IPS-18a (cell line): Measurements from ENCODE around the gene SLC17A7.

ENCODE experiments used
- H3K27ac ChIP-seq: one replicate; pipeline ENCODE4 v1.5.1; 2013; ENCODE audit warnings: low read length
- H3K27me3 ChIP-seq: one replicate; pipeline ENCODE4 v1.6.1; 2013; ENCODE audit warnings: mild to moderate bottlenecking, low read length; ENCODE audit not compliant: control insufficient read depth, insufficient read depth
- H3K36me3 ChIP-seq: one replicate; pipeline ENCODE4 v1.6.1; 2013; ENCODE audit warnings: low read depth, low read length; ENCODE audit not compliant: control insufficient read depth
- H3K4me1 ChIP-seq: one replicate; pipeline ENCODE4 v1.6.1; 2013; ENCODE audit warnings: low read depth, low read length; ENCODE audit not compliant: control insufficient read depth
- H3K4me3 ChIP-seq: one replicate; pipeline ENCODE4 v1.5.1; 2013; ENCODE audit warnings: low read length
- H3K9ac ChIP-seq: one replicate; pipeline ENCODE4 v1.6.1; 2013; ENCODE audit warnings: mild to moderate bottlenecking, low read length, moderate library complexity
- H3K9me3 ChIP-seq: one replicate; pipeline ENCODE4 v1.6.1; 2013; ENCODE audit warnings: low read depth, low read length; ENCODE audit not compliant: control insufficient read depth

Gene SLC17A7

GRCh38 chr19:49441960-49442350, 628 bp upstream of the SLC17A7 start:
- no peak overlapping the region for H3K27ac ChIP-seq
- H3K4me1 ChIP-seq: peaks cover 3% of the 10 kb centered on the region
- peak overlapping the region; percentile 52 for H3K4me3 ChIP-seq
- no peaks in the 10 kb centered on the region for H3K9me3 ChIP-seq
- H3K9ac ChIP-seq: no peak overlapping the region
- peaks cover 53% of the 10 kb centered on the region for H3K27me3 ChIP-seq
- peaks cover 5% of the 10 kb centered on the region for H3K36me3 ChIP-seq

GRCh38 chr19:49440439-49441209, 703 bp downstream of the SLC17A7 start:
- no peaks in the 10 kb centered on the region for H3K9me3 ChIP-seq
- H3K4me1 ChIP-seq: peaks cover 6% of the 10 kb centered on the region
- H3K9ac ChIP-seq: no peak overlapping the region
- no peaks in the 10 kb centered on the region for H3K36me3 ChIP-seq
- no peak overlapping the region for H3K27ac ChIP-seq
- peak overlapping the region; percentile 33 for H3K4me3 ChIP-seq
- peaks cover 60% of the 10 kb centered on the region for H3K27me3 ChIP-seq

- Histone ChIP-seq H3K36me3 (no peaks in the 10 kb centered on the region), H3K27ac (no peak overlapping the region), H3K27me3 (peaks cover 60% of the 10 kb centered on the region), H3K4me1 (peaks cover 6% of the 10 kb centered on the region), H3K9me3 (no peaks in the 10 kb centered on the region), H3K9ac (no peak overlapping the region), H3K4me3 (no peak overlapping the region)
Measured at GRCh38 chr19:49439836-49440235, 1.5 kb downstream of the SLC17A7 start.

GRCh38 chr19:49438261-49438660, 3.1 kb downstream of the SLC17A7 start:
- no peaks in the 10 kb centered on the region for H3K9me3 ChIP-seq
- no peak overlapping the region for H3K27ac ChIP-seq
- H3K4me3 ChIP-seq: no peak overlapping the region
- H3K36me3 ChIP-seq: no peaks in the 10 kb centered on the region
- H3K4me1 ChIP-seq: peaks cover 6% of the 10 kb centered on the region
- H3K27me3 ChIP-seq: peaks cover 66% of the 10 kb centered on the region
- no peak overlapping the region for H3K9ac ChIP-seq

- no peak overlapping the region for H3K4me3 ChIP-seq
- H3K4me1 ChIP-seq: peaks cover 4% of the 10 kb centered on the region
- no peaks in the 10 kb centered on the region for H3K36me3 ChIP-seq
- no peak overlapping the region for H3K9ac ChIP-seq
- H3K27me3 ChIP-seq: peaks cover 73% of the 10 kb centered on the region
- H3K9me3 ChIP-seq: no peaks in the 10 kb centered on the region
- H3K27ac ChIP-seq: no peak overlapping the region
Measured at GRCh38 chr19:49437231-49437630, 4.1 kb downstream of the SLC17A7 start.

GRCh38 chr19:49436381-49437017, 4.8 kb downstream of the SLC17A7 start:
- H3K4me3 ChIP-seq: no peak overlapping the region
- no peak overlapping the region for H3K27ac ChIP-seq
- no peak overlapping the region for H3K9ac ChIP-seq
- H3K4me1 ChIP-seq: peaks cover 3% of the 10 kb centered on the region
- no peaks in the 10 kb centered on the region for H3K36me3 ChIP-seq
- H3K9me3 ChIP-seq: no peaks in the 10 kb centered on the region
- H3K27me3 ChIP-seq: peaks cover 70% of the 10 kb centered on the region

- Histone ChIP-seq H3K27me3 (peaks cover 65% of the 10 kb centered on the region), H3K36me3 (no peaks in the 10 kb centered on the region), H3K9ac (no peak overlapping the region), H3K27ac (no peak overlapping the region), H3K9me3 (no peaks in the 10 kb centered on the region), H3K4me1 (peaks cover 3% of the 10 kb centered on the region), H3K4me3 (peak overlapping the region; percentile 21)
Measured at GRCh38 chr19:49435670-49436069, 5.7 kb downstream of the SLC17A7 start.

GRCh38 chr19:49434907-49435583, 6.3 kb downstream of the SLC17A7 start:
- Histone ChIP-seq H3K36me3 (no peaks in the 10 kb centered on the region), H3K27ac (no peak overlapping the region), H3K4me1 (peaks cover 3% of the 10 kb centered on the region), H3K9me3 (no peaks in the 10 kb centered on the region), H3K9ac (no peak overlapping the region), H3K27me3 (peaks cover 61% of the 10 kb centered on the region), H3K4me3 (no peak overlapping the region)

- H3K4me3 ChIP-seq: no peak overlapping the region
Measured at GRCh38 chr19:49433240-49433901, 8.0 kb downstream of the SLC17A7 start.

GRCh38 chr19:49432141-49433073, 8.9 kb downstream of the SLC17A7 start:
- Histone ChIP-seq H3K27ac (no peak overlapping the region), H3K9me3 (no peaks in the 10 kb centered on the region), H3K4me1 (peaks cover 7% of the 10 kb centered on the region), H3K27me3 (peaks cover 46% of the 10 kb centered on the region), H3K36me3 (no peaks in the 10 kb centered on the region), H3K4me3 (peak overlapping the region; percentile 41), H3K9ac (no peak overlapping the region)

More at GRCh38 chr19:49433240-49433901, 8.0 kb downstream of the SLC17A7 start:
- Histone ChIP-seq H3K27me3 (peaks cover 53% of the 10 kb centered on the region), H3K9me3 (no peaks in the 10 kb centered on the region), H3K27ac (no peak overlapping the region), H3K36me3 (no peaks in the 10 kb centered on the region), H3K9ac (no peak overlapping the region), H3K4me1 (peaks cover 7% of the 10 kb centered on the region)
